CD4-positive, alpha-beta memory T cell (primary cell): ENCODE measurements around the gene MYO1D. TPM values are rescaled to one million over a fixed set of nuclear protein-coding genes. Genes with fewer than 3 reads are reported as not detected.

Experiments used
- CTCF ChIA-PET: fragments of 350-600 bp; sonication (Branson Sonifier 250); formaldehyde crosslinking; loops from one replicate; lab custom pipeline; 2021; ENCODE audit warnings: inconsistent platforms; ENCODE audit not compliant: partially characterized antibody; lab: Charles Lee
- POLR2A ChIA-PET: fragments of 350-600 bp; sonication (Branson Sonifier 250); formaldehyde crosslinking; loops from one replicate; lab custom pipeline; 2021; ENCODE audit not compliant: partially characterized antibody; lab: Charles Lee
- DNase-seq, 5 donors: peaks; one replicate each; pipeline versions ENCODE4 v3.0.0 to v3.0.0-alpha.2; 2020 to 2022; ENCODE audit warnings: mixed read lengths in 1 of 5
- H3K27ac ChIP-seq: one replicate; pipeline ENCODE4 v1.7.0; 2013; ENCODE audit warnings: low read depth, low read length
- H3K27me3 ChIP-seq: 2 replicates; pipeline ENCODE4 v1.7.0; 2013; ENCODE audit warnings: mild to moderate bottlenecking, low read length, moderate library complexity; ENCODE audit not compliant: insufficient read depth
- H3K36me3 ChIP-seq: 2 replicates; pipeline ENCODE4 v1.7.0; 2013; ENCODE audit warnings: mild to moderate bottlenecking, low read length, moderate library complexity; ENCODE audit not compliant: insufficient read depth
- H3K4me1 ChIP-seq: 2 replicates; pipeline ENCODE4 v1.7.0; 2013; ENCODE audit warnings: mild to moderate bottlenecking, low read length, moderate library complexity; ENCODE audit not compliant: insufficient read depth
- H3K4me3 ChIP-seq, 2 donors: one replicate each; pipeline ENCODE4 v1.7.0; 2013; ENCODE audit warnings: low read length in 2 of 2, mild to moderate bottlenecking in 1 of 2
- H3K9me3 ChIP-seq, 2 donors: one replicate each; pipeline ENCODE4 v1.7.0; 2013; ENCODE audit warnings: low read length in 2 of 2, control low read depth in 1 of 2; ENCODE audit not compliant: control insufficient read depth in 1 of 2
- H3K27ac Mint-ChIP-seq, 7 donors: one replicate each; pipeline ENCODE4 v1.8.0; 2020 to 2021; ENCODE audit warnings: mixed read lengths in 7 of 7, mild to moderate bottlenecking in 6 of 7, inconsistent platforms in 3 of 7, moderate library complexity in 3 of 7
- H3K27me3 Mint-ChIP-seq, 2 donors: one replicate each; pipeline ENCODE4 v1.8.0; 2020 to 2021; ENCODE audit warnings: mixed read lengths in 2 of 2
- H3K36me3 Mint-ChIP-seq, 2 donors: one replicate each; pipeline ENCODE4 v1.8.0; 2020 to 2021; ENCODE audit warnings: mixed read lengths in 2 of 2, inconsistent platforms in 1 of 2, mild to moderate bottlenecking in 1 of 2
- H3K4me1 Mint-ChIP-seq, 4 donors: one replicate each; pipeline ENCODE4 v1.8.0; 2020 to 2021; ENCODE audit warnings: mixed read lengths in 4 of 4, mild to moderate bottlenecking in 1 of 4
- H3K4me3 Mint-ChIP-seq, 8 donors: one replicate each; pipeline ENCODE4 v1.8.0; 2020 to 2021; ENCODE audit warnings: mixed read lengths in 8 of 8, mild to moderate bottlenecking in 7 of 8, moderate library complexity in 6 of 8, inconsistent platforms in 3 of 8
- H3K9me3 Mint-ChIP-seq, 8 donors: one replicate each; pipeline ENCODE4 v1.8.0; 2020 to 2021; ENCODE audit warnings: mixed read lengths in 8 of 8, mild to moderate bottlenecking in 5 of 8, inconsistent platforms in 3 of 8, moderate library complexity in 1 of 8
- intact Hi-C: fragments of 100-400 bp; cut with micrococcal nuclease; formaldehyde crosslinking; loops from one replicate; pipeline ENCODE4 v1.15.1; 2023
- polyA plus RNA-seq, 2 donors: library from polyadenylated mRNA; unstranded; fragments of 300-500 nt; fragmentation: Illumina TruSeq; gene quantifications; one replicate each; pipeline ENCODE4 v1.2.3, GENCODE V29; 2021
- total RNA-seq, 2 experiments: library from RNA; stranded (reverse); gene quantifications; one replicate each; pipeline ENCODE4 v1.2.3, GENCODE V29; 2021

MYO1D gene
- total and polyA plus RNA-seq, 4 experiments from 2014 or later, result 2.0 to 12.7 (median 10.5) TPM

DNA sequence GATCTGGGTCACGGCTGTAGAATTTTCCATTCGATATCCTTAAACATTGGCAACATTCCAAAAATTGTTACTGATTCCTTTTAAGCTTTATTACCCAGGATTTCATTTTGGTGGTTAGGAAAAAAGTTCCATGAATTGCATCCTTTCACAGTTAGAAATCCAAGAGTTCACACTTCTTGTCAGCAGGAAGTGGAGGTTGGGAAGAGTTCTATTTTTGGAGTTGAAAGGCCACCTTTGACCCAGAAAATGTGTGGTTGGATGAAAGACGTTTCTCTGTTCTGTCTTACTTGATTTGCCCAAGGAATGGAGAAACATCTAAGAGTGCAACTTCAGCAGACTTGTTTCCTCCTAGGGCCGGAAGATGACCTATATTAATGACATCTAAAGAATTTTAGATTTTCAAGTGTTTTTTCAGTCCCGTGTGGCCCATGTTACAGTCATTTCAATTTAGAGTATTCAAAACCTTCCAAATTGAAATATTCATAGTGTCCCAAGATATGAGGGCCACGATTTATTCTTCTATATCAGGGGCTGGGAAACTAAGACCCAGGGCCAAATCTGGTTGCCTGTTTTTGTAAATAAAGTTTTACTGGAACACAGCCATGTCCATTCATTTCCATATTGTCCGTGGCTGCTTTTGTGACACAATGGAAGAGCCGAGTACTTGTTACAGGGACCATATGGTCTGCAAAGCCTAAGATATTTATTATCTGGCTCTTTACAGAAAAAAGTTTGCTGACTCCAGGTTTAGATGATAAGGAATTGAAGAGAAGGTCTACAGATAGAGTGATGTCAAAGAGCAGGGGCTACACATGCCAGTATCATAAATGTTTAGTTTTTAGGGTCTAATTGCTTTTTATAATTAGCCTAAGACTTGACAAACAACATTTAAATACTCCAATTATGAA is 339.9 kb downstream of the MYO1D start:
- Histone ChIP-seq H3K4me1 (peaks cover 6% of the 10 kb centered on the region), H3K4me3 (no peak overlapping the region), H3K9me3 (no peaks in the 10 kb centered on the region), H3K27me3 (no peaks in the 10 kb centered on the region), H3K27ac (no peak overlapping the region), H3K36me3 (no peaks in the 10 kb centered on the region)
- intact Hi-C loops, result no loop called here
- ChIA-PET CTCF (no interaction called here), POLR2A (interaction anchor here (1.8 kb wide), 1 partner anchor 12 kb away, joined by 4 read pairs; no protein-coding TSS in a partner anchor)
- Mint-ChIP-seq H3K36me3 (peaks cover 0 to 8% of the 10 kb centered on the region in 2 donors), H3K4me3 (no peak overlapping the region), H3K4me1 (peaks cover 0 to 7% (median 4%) of the 10 kb centered on the region in 4 donors), H3K27me3 (no peaks in the 10 kb centered on the region), H3K27ac (peak overlapping the region in 1 of 7 donors; percentile 14), H3K9me3 (peaks cover 0 to 2% (median 0%) of the 10 kb centered on the region in 8 donors)
- no peak for DNase-seq

DNA sequence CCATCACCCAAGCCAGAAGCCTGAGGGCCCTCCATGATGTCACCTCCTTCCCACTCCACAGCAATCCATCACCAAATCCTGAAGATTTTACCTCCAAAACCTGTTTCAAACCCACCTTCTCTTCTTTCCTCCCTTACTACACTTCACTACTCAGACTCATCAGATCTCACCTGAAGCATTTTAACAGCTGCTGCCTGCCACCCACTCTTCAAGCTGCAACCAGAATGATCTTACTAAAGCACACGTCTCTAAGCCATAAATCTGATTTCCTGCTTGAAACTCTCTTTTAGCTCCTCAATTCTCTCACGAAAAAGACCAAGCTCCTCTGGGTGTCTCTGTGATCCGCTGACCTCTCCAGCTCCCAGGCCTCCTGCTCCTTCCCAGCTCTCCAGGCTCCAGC is 343.6 kb downstream of the MYO1D start:
- CTCF ChIA-PET, result interaction anchor here (0.9 to 1.4 kb wide), 2 partner anchors 9 to 50 kb away, joined by 4 to 5 read pairs; no protein-coding TSS in a partner anchor
- Mint-ChIP-seq H3K9me3 (peaks cover 0 to 2% (median 0%) of the 10 kb centered on the region in 8 donors), H3K27ac (peak overlapping the region in 2 of 7 donors; percentile 19 to 48), H3K4me3 (no peak overlapping the region), H3K27me3 (no peaks in the 10 kb centered on the region), H3K4me1 (peaks cover 12 to 22% (median 14%) of the 10 kb centered on the region in 4 donors), H3K36me3 (peaks cover 0 to 3% of the 10 kb centered on the region in 2 donors)
- Histone ChIP-seq H3K27ac (no peak overlapping the region), H3K9me3 (no peaks in the 10 kb centered on the region), H3K4me3 (no peak overlapping the region), H3K36me3 (no peaks in the 10 kb centered on the region), H3K27me3 (no peaks in the 10 kb centered on the region), H3K4me1 (peaks cover 15% of the 10 kb centered on the region)
- no peak for DNase-seq
- POLR2A ChIA-PET, result interaction anchor here (0.9 to 1.2 kb wide), 2 partner anchors 9 to 30 kb away, joined by 3 read pairs; no protein-coding TSS in a partner anchor
- intact Hi-C loops, result no loop called here

DNA sequence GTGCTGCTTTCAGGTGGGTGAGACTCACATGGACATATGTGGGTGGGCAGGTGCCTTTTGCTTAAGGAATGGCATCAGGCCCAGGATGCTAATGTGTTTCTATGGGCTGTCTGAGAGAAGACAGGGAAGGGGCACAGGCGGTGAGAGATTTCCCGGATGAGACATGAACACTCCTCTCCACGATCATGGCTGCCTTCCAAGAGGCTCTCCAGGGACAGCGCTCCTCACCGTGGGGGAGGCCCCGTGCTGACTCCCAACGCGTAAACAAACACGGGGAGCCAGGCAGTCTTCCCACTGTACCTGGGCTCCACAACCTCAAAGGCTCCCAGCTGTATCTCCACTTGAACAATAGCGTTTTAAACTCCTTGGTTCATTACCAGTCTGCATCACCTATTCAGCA is 347.3 kb downstream of the MYO1D start:
- Mint-ChIP-seq H3K27ac (no peak overlapping the region), H3K4me1 (peaks cover 12 to 25% (median 17%) of the 10 kb centered on the region in 4 donors), H3K9me3 (no peaks in the 10 kb centered on the region), H3K36me3 (no peaks in the 10 kb centered on the region), H3K27me3 (no peaks in the 10 kb centered on the region), H3K4me3 (no peak overlapping the region)
- CTCF ChIA-PET, result interaction anchor here (0.9 kb wide), 1 partner anchor 46 kb away, joined by 4 read pairs; no protein-coding TSS in a partner anchor
- no peaks in the 10 kb centered on the region for H3K36me3 ChIP-seq
- intact Hi-C loops, result no loop called here
- H3K4me1 ChIP-seq, result peaks cover 13% of the 10 kb centered on the region
- no peak for DNase-seq
- H3K27ac ChIP-seq, result no peak overlapping the region
- H3K27me3 ChIP-seq, result no peaks in the 10 kb centered on the region
- H3K9me3 ChIP-seq, result no peaks in the 10 kb centered on the region
- POLR2A ChIA-PET, result interaction anchor here (1.0 kb wide), 1 partner anchor 23 kb away, joined by 3 read pairs; no protein-coding TSS in a partner anchor
- no peak overlapping the region for H3K4me3 ChIP-seq

GRCh38 chr17:32528825-32529224 is 348.1 kb downstream of the MYO1D start:
- Mint-ChIP-seq H3K9me3 (no peaks in the 10 kb centered on the region), H3K36me3 (no peaks in the 10 kb centered on the region), H3K4me3 (peak overlapping the region in 5 of 8 donors; percentile 6 to 61 (median 31)), H3K27ac (peak overlapping the region in 6 of 7 donors; percentile 10 to 83 (median 62)), H3K4me1 (peaks cover 15 to 31% (median 21%) of the 10 kb centered on the region in 4 donors), H3K27me3 (no peaks in the 10 kb centered on the region)
- no peak overlapping the region for H3K4me3 ChIP-seq
- H3K9me3 ChIP-seq, result no peaks in the 10 kb centered on the region
- no peaks in the 10 kb centered on the region for H3K27me3 ChIP-seq
- peak in 2 of 5 donors; percentile 13 to 16 for DNase-seq
- H3K27ac ChIP-seq, result no peak overlapping the region
- no peaks in the 10 kb centered on the region for H3K36me3 ChIP-seq
- H3K4me1 ChIP-seq, result peaks cover 19% of the 10 kb centered on the region
- ChIA-PET CTCF (interaction anchor here (0.7 to 0.9 kb wide), 2 partner anchors 45 to 66 kb away, joined by 3 to 4 read pairs; no protein-coding TSS in a partner anchor), POLR2A (interaction anchor here (1.0 kb wide), 1 partner anchor 22 kb away, joined by 3 read pairs; no protein-coding TSS in a partner anchor)
- intact Hi-C loops, result no loop called here

- ChIA-PET POLR2A (interaction anchor here (0.9 kb wide), 1 partner anchor 41 kb away, joined by 3 read pairs; the partner anchor contains the start of gene CDK5R1), CTCF (interaction anchor here (1.0 to 5.9 kb wide), 2 partner anchors 43 to 65 kb away, joined by 4 to 52 read pairs; no protein-coding TSS in a partner anchor)
- no peak for DNase-seq
- H3K27ac ChIP-seq, result no peak overlapping the region
- Mint-ChIP-seq H3K4me3 (peak overlapping the region in 1 of 8 donors; percentile 7), H3K4me1 (peaks cover 24 to 46% (median 35%) of the 10 kb centered on the region in 4 donors), H3K36me3 (no peaks in the 10 kb centered on the region), H3K27me3 (no peaks in the 10 kb centered on the region), H3K9me3 (no peaks in the 10 kb centered on the region), H3K27ac (no peak overlapping the region)
- no peaks in the 10 kb centered on the region for H3K9me3 ChIP-seq
- no peaks in the 10 kb centered on the region for H3K27me3 ChIP-seq
- H3K4me1 ChIP-seq, result peaks cover 29% of the 10 kb centered on the region
- no peaks in the 10 kb centered on the region for H3K36me3 ChIP-seq
- intact Hi-C loops, result no loop called here
- no peak overlapping the region for H3K4me3 ChIP-seq
Measured at GRCh38 chr17:32527146-32527545, 349.8 kb downstream of the MYO1D start.

- ChIA-PET CTCF (interaction anchor here (1.2 to 5.9 kb wide), 7 partner anchors 9 to 83 kb away, joined by 3 to 52 read pairs (median 9); partner anchors contain the start of gene CDK5R1), POLR2A (interaction anchor here (0.7 to 4.6 kb wide), 5 partner anchors 11 to 383 kb away, joined by 4 to 59 read pairs (median 5); partner anchors contain the start of genes CDK5R1 and RHOT1)
- H3K36me3 Mint-ChIP-seq, result no peaks in the 10 kb centered on the region
- Histone ChIP-seq H3K36me3 (no peaks in the 10 kb centered on the region), H3K4me1 (peaks cover 43% of the 10 kb centered on the region), H3K27me3 (no peaks in the 10 kb centered on the region), H3K9me3 (no peaks in the 10 kb centered on the region), H3K4me3 (no peak overlapping the region), H3K27ac (no peak overlapping the region)
- H3K9me3 Mint-ChIP-seq, result no peaks in the 10 kb centered on the region
- H3K4me3 Mint-ChIP-seq, result peak overlapping the region in 2 of 8 donors; percentile 2 to 13
- intact Hi-C loops, result loop anchor here (2.0 kb wide), 2 partner anchors 20 to 84 kb away; no protein-coding TSS in a partner anchor
- H3K4me1 Mint-ChIP-seq, result peaks cover 35 to 58% (median 48%) of the 10 kb centered on the region in 4 donors
- H3K27ac Mint-ChIP-seq, result peak overlapping the region in 1 of 7 donors; percentile 8
- DNase-seq, result no peak
- no peaks in the 10 kb centered on the region for H3K27me3 Mint-ChIP-seq
Measured at GRCh38 chr17:32525122-32525521, 351.8 kb downstream of the MYO1D start.
